Measurements from ENCODE around the gene P3H2. TPM values are rescaled to one million over a fixed set of nuclear protein-coding genes. Genes with fewer than 3 reads are reported as not detected.

Gene P3H2
- total RNA-seq, 2 donors from 2014 or later, result 285 to 322 TPM

DNA sequence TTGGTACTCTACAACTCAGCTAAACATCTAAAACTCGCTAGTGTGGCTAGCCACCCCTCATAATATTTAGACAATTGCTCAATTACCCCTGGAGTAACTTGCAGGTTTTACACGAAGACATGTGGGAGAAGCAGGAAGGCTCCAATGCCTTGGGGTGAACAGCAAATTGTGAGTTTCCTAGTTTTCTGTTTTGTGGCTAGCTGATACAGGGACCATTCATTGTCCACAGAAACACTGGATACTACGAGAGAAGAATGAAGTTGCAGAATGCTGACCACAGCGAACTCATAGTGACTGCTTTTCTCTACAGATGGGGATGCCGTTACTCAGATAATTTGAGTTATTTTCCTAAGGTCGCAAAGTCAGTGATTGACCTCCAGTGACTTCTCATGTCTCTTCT lies 212.9 kb downstream of the P3H2 start:
- no peaks in the 10 kb centered on the region for H3K9me3 Mint-ChIP-seq
- Histone ChIP-seq H3K9me3 (ENCODE audit: control insufficient read depth, low read length) (no peaks in the 10 kb centered on the region), H3K36me3 (ENCODE audit: control insufficient read depth, insufficient read depth, low read length) (no peaks in the 10 kb centered on the region), H3K4me3 (ENCODE audit: low read length) (no peak overlapping the region), H3K27me3 (ENCODE audit: control insufficient read depth, insufficient read depth, low read length, poor library complexity, severe bottlenecking) (no peaks in the 10 kb centered on the region), H3K4me1 (ENCODE audit: control insufficient read depth, insufficient read depth, low read length) (no peaks in the 10 kb centered on the region), H3K9ac (ENCODE audit: extremely low read depth, low read length, poor library complexity, severe bottlenecking) (no peak overlapping the region), H3K27ac (ENCODE audit: low read depth, low read length) (no peak overlapping the region)
- H3K4me1 Mint-ChIP-seq, result peaks cover 23% of the 10 kb centered on the region
- no peaks in the 10 kb centered on the region for H3K27me3 Mint-ChIP-seq (ENCODE audit: insufficient read depth)
- TF ChIP-seq CTCF (conservative IDR thresholded peaks at IDR 0.05), result no peak
- no peaks in the 10 kb centered on the region for H3K36me3 Mint-ChIP-seq (ENCODE audit: low read depth)
- WGBS, 2 experiments (ENCODE audit: insufficient coverage in 1 of 2, insufficient read length in 1 of 2), result 84 to 89% methylated on average over 5 to 6 of the region's 6 CpGs
- no peak for DNase-seq
- H3K4me3 Mint-ChIP-seq, result no peak overlapping the region
- no peak overlapping the region for H3K27ac Mint-ChIP-seq

Other genes with a start within 250 kb of the P3H2 start
- 10 to 100 TPM in 1 of 2 donors, 1 to 10 TPM in 1; 8.7 to 10.2 TPM for gene CLDN1, start 201.5 kb upstream of the P3H2 start, total RNA-seq

Data from endodermal cell (in vitro differentiated cells).